Measurements from ENCODE around the gene C7. TPM values are rescaled to one million over a fixed set of nuclear protein-coding genes. Genes with fewer than 3 reads are reported as not detected.

The C7 gene
- total RNA-seq, 4 donors from 2014 or later, result 0.98 to 5.7 (median 4.5) TPM

DNA sequence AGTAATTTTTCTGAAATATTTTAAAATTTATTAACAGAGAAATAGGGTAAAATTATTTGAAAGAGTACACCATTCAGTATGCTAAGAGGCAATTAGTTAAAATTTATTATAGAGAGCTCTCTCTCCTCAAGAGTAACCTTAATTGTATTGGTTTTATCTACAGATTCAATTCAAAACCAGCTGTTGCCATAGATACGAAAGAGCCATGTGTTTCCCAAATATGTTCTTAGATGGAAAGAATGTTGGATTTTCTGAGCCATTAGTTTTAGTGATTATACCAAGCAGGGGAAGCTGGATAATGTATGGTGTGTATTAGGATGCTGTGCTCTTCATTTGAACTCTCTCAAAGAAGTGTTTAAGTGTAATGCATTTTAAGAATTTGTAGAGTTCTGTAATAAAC lies 27.8 kb downstream of the C7 start:
- Histone ChIP-seq H3K4me1 (no peaks in the 10 kb centered on the region), H3K27ac (no peak overlapping the region), H3K4me3 (no peak overlapping the region), H3K36me3 (no peaks in the 10 kb centered on the region), H3K27me3 (no peaks in the 10 kb centered on the region), H3K9me3 (no peaks in the 10 kb centered on the region)
- intact Hi-C loops (cut with DNase I; ENCODE audit: low total_unique reads) (no loop called here), in situ Hi-C loops (cut with MboI; ENCODE audit: low sequenced_read_pairs in 4 of 4) (no loop called here)
- ATAC-seq, result no peak
- no peak for DNase-seq
- no peak for TF ChIP-seq POLR2A (IDR thresholded peaks at IDR 0.05)
- TF ChIP-seq, protein P1, sequence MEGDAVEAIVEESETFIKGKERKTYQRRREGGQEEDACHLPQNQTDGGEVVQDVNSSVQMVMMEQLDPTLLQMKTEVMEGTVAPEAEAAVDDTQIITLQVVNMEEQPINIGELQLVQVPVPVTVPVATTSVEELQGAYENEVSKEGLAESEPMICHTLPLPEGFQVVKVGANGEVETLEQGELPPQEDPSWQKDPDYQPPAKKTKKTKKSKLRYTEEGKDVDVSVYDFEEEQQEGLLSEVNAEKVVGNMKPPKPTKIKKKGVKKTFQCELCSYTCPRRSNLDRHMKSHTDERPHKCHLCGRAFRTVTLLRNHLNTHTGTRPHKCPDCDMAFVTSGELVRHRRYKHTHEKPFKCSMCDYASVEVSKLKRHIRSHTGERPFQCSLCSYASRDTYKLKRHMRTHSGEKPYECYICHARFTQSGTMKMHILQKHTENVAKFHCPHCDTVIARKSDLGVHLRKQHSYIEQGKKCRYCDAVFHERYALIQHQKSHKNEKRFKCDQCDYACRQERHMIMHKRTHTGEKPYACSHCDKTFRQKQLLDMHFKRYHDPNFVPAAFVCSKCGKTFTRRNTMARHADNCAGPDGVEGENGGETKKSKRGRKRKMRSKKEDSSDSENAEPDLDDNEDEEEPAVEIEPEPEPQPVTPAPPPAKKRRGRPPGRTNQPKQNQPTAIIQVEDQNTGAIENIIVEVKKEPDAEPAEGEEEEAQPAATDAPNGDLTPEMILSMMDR (IDR thresholded peaks at IDR 0.05 in 4 of 5, conservative IDR thresholded peaks at IDR 0.05 in 1 of 5), result no peak

GRCh38 chr5:40939753-40940152 lies 30.5 kb downstream of the C7 start:
- no peak for ATAC-seq
- intact Hi-C loops (cut with DNase I; ENCODE audit: low total_unique reads) (no loop called here), in situ Hi-C loops (cut with MboI; ENCODE audit: low sequenced_read_pairs in 4 of 4) (no loop called here)
- no peak for DNase-seq
- H3K4me1 ChIP-seq, result no peaks in the 10 kb centered on the region
- H3K36me3 ChIP-seq, result no peaks in the 10 kb centered on the region
- H3K27ac ChIP-seq, result no peak overlapping the region
- TF ChIP-seq, protein P1 (IDR thresholded peaks at IDR 0.05 in 4 of 5, conservative IDR thresholded peaks at IDR 0.05 in 1 of 5), result no peak
- TF ChIP-seq POLR2A (IDR thresholded peaks at IDR 0.05), result no peak
- H3K9me3 ChIP-seq, result no peaks in the 10 kb centered on the region
- H3K4me3 ChIP-seq, result no peak overlapping the region
- H3K27me3 ChIP-seq, result no peaks in the 10 kb centered on the region

- in situ Hi-C loops (cut with MboI; ENCODE audit: low sequenced_read_pairs in 4 of 4), result no loop called here
- no peaks in the 10 kb centered on the region for H3K36me3 ChIP-seq
- TF ChIP-seq, protein P1 (IDR thresholded peaks at IDR 0.05 in 4 of 5, conservative IDR thresholded peaks at IDR 0.05 in 1 of 5), result no peak
- TF ChIP-seq POLR2A (IDR thresholded peaks at IDR 0.05), result no peak
- DNase-seq (no peak), ATAC-seq (no peak)
- H3K27me3 ChIP-seq, result no peaks in the 10 kb centered on the region
- H3K4me3 ChIP-seq, result no peak overlapping the region
- intact Hi-C loops (cut with DNase I; ENCODE audit: low total_unique reads), result no loop called here
- H3K4me1 ChIP-seq, result no peaks in the 10 kb centered on the region
- no peak overlapping the region for H3K27ac ChIP-seq
- no peaks in the 10 kb centered on the region for H3K9me3 ChIP-seq
Observed at GRCh38 chr5:40945111-40945510, 35.8 kb downstream of the C7 start.

DNA sequence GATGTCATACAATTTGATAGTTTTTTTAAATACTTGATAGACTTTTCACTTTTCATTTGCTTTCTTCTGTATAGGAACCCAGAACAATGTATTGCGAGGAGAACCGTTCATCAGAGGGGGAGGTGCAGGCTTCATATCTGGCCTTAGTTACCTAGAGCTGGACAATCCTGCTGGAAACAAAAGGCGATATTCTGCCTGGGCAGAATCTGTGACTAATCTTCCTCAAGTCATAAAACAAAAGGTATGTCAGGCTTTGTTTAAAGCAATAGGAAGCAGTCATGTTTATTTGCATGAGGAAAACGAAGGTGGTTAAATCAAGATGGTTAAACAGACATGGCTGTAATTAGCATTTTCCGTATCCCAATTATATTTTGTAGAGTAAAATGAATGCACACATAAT lies 46.0 kb downstream of the C7 start:
- DNase-seq, result no peak
- no peak for ATAC-seq
- no peaks in the 10 kb centered on the region for H3K36me3 ChIP-seq
- in situ Hi-C loops (cut with MboI; ENCODE audit: low sequenced_read_pairs in 4 of 4) (no loop called here), intact Hi-C loops (cut with DNase I; ENCODE audit: low total_unique reads) (no loop called here)
- no peaks in the 10 kb centered on the region for H3K9me3 ChIP-seq
- no peak for TF ChIP-seq POLR2A (IDR thresholded peaks at IDR 0.05)
- TF ChIP-seq, protein P1 (IDR thresholded peaks at IDR 0.05 in 4 of 5, conservative IDR thresholded peaks at IDR 0.05 in 1 of 5), result no peak
- no peaks in the 10 kb centered on the region for H3K27me3 ChIP-seq
- H3K4me1 ChIP-seq, result no peaks in the 10 kb centered on the region
- no peak overlapping the region for H3K27ac ChIP-seq
- H3K4me3 ChIP-seq, result no peak overlapping the region

- no peaks in the 10 kb centered on the region for H3K9me3 ChIP-seq
- H3K36me3 ChIP-seq, result no peaks in the 10 kb centered on the region
- no peak overlapping the region for H3K27ac ChIP-seq
- H3K27me3 ChIP-seq, result no peaks in the 10 kb centered on the region
- intact Hi-C loops (cut with DNase I; ENCODE audit: low total_unique reads), result no loop called here
- TF ChIP-seq, protein P1 (IDR thresholded peaks at IDR 0.05 in 4 of 5, conservative IDR thresholded peaks at IDR 0.05 in 1 of 5), result no peak
- TF ChIP-seq POLR2A (IDR thresholded peaks at IDR 0.05), result no peak
- H3K4me3 ChIP-seq, result no peak overlapping the region
- ATAC-seq (no peak), DNase-seq (no peak)
- in situ Hi-C loops (cut with MboI; ENCODE audit: low sequenced_read_pairs in 4 of 4), result no loop called here
- no peaks in the 10 kb centered on the region for H3K4me1 ChIP-seq
Observed at GRCh38 chr5:40957048-40957447, 47.8 kb downstream of the C7 start.

Data from gastrocnemius medialis (tissue), 4 donors.